ENCODE measurements around the gene SMIM21. TPM values are rescaled to one million over a fixed set of nuclear protein-coding genes. Genes with fewer than 3 reads are reported as not detected.

Gene SMIM21
- total RNA-seq, 1 donor from 2014 or later = not detected

DNA sequence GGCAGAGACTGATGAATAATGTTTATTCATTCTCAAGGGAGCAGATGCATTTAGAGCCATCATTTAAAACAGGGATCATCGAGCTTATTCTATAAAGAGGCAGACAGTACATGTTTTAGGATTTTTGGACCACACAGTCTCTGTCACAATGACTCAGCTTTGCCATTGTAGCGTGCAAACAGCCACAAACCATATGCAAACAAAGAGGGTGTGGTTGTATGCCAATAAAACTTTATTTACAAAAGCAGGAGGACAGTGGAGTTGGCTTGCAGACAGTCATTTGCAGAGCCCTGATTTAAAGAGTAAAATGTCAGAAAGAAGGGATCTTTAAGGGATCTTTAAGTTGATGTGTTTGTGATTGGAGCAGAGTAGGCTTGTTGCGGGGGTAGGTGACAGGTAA, 51.5 kb downstream of the SMIM21 start:
- peaks cover 12% of the 10 kb centered on the region for H3K9me3 Mint-ChIP-seq

DNA sequence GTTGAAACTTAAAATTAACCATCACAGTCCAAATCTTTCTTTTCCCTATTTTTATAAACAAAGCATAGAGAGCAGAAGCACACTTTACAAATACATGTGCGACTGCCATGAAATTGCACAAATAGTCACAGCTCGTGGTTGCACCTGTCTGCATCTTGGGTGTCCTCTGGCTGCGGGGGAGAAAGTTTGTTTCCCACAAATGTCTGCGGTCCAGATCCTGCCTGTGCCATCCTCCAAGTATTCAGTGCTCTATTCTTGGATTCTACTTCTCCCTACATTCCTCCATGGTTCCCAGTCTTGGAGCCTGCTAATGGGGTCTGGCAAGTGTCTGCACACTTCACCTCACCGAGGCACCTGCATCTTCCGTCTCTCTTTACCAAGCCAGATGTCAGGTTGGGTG, 52.2 kb downstream of the SMIM21 start:
- peaks cover 3% of the 10 kb centered on the region for H3K27me3 Mint-ChIP-seq
- peaks cover 5% of the 10 kb centered on the region for H3K9me3 Mint-ChIP-seq
- TF ChIP-seq, protein P1, sequence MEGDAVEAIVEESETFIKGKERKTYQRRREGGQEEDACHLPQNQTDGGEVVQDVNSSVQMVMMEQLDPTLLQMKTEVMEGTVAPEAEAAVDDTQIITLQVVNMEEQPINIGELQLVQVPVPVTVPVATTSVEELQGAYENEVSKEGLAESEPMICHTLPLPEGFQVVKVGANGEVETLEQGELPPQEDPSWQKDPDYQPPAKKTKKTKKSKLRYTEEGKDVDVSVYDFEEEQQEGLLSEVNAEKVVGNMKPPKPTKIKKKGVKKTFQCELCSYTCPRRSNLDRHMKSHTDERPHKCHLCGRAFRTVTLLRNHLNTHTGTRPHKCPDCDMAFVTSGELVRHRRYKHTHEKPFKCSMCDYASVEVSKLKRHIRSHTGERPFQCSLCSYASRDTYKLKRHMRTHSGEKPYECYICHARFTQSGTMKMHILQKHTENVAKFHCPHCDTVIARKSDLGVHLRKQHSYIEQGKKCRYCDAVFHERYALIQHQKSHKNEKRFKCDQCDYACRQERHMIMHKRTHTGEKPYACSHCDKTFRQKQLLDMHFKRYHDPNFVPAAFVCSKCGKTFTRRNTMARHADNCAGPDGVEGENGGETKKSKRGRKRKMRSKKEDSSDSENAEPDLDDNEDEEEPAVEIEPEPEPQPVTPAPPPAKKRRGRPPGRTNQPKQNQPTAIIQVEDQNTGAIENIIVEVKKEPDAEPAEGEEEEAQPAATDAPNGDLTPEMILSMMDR (conservative IDR thresholded peaks at IDR 0.05) = no peak
- peaks cover 36% of the 10 kb centered on the region for H3K4me1 Mint-ChIP-seq (ENCODE audit: unreplicated experiment)
- DNase-seq (ENCODE audit: extremely low spot score, unreplicated experiment) = no peak
- H3K36me3 Mint-ChIP-seq = peaks cover 7% of the 10 kb centered on the region
- no peak overlapping the region for H3K27ac Mint-ChIP-seq
- no peak overlapping the region for H3K4me3 Mint-ChIP-seq

More for the DNA sequence above, 51.5 kb downstream of the SMIM21 start:
- TF ChIP-seq, protein P1 (conservative IDR thresholded peaks at IDR 0.05) = no peak
- Mint-ChIP-seq H3K27me3 (peaks cover 3% of the 10 kb centered on the region), H3K4me1 (ENCODE audit: unreplicated experiment) (peaks cover 30% of the 10 kb centered on the region), H3K4me3 (no peak overlapping the region), H3K36me3 (peaks cover 4% of the 10 kb centered on the region), H3K27ac (no peak overlapping the region)
- DNase-seq (ENCODE audit: extremely low spot score, unreplicated experiment) = no peak

DNA sequence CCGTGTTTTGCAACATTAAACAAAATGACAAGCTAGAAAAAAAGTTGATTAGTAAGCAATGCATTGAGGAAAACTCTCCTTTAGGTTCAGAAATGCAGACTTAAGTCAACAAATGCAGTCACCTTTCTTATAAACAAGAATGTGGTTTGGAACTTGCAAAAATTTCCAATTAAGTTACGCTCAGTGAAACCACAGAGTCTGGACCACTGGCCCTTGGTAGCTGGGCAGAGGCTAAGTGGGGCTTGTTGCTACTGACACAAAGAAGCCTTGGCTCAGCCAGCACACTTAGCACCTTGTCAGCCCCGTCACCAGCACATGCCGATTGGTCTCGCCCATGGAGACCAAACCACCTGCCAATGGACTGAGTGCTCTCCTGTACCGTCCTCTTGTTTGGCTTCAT, 53.0 kb downstream of the SMIM21 start:
- H3K4me3 Mint-ChIP-seq = no peak overlapping the region
- peaks cover 36% of the 10 kb centered on the region for H3K4me1 Mint-ChIP-seq (ENCODE audit: unreplicated experiment)
- no peak for DNase-seq (ENCODE audit: extremely low spot score, unreplicated experiment)
- peaks cover 5% of the 10 kb centered on the region for H3K9me3 Mint-ChIP-seq
- peaks cover 7% of the 10 kb centered on the region for H3K36me3 Mint-ChIP-seq
- H3K27me3 Mint-ChIP-seq = peaks cover 3% of the 10 kb centered on the region
- H3K27ac Mint-ChIP-seq = no peak overlapping the region
- TF ChIP-seq, protein P1 (conservative IDR thresholded peaks at IDR 0.05) = no peak

DNA sequence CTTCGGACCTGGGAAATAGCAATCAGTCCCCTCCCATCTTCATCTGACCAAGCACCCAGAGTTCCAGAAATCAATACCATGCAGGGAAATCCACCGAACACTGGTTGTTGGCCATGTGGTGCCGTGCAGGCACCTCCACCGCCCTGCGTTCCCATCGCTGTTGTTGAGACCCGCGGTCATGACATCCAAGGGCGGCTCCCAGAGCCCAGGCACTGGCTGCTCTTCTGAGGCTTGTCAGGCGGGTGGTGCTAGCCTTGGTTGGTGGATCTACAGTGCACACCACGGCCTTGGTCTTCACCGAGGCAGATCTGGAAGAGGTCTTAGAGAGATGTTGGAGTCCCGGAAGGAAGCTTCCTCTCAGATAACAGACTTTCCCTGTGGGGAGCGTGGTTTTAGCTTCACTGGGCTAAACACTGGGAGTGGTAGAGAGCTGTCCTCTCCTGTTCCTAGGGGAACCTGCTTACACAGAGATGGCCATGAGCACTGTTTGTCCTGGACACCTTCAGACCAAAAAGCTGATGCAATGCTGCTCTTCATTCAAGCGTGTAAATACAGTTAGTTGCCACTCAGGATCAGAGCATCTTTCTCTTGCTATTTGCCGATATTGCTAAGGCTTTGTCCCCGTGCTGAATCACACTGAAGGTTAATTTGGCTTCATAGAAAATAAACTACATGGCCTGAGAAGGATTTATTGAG, 58.3 kb downstream of the SMIM21 start:
- no peak for DNase-seq (ENCODE audit: extremely low spot score, unreplicated experiment)
- H3K27ac Mint-ChIP-seq = no peak overlapping the region
- H3K9me3 Mint-ChIP-seq = peaks cover 5% of the 10 kb centered on the region
- no peak overlapping the region for H3K4me3 Mint-ChIP-seq
- H3K4me1 Mint-ChIP-seq (ENCODE audit: unreplicated experiment) = peaks cover 16% of the 10 kb centered on the region
- no peaks in the 10 kb centered on the region for H3K27me3 Mint-ChIP-seq
- peaks cover 7% of the 10 kb centered on the region for H3K36me3 Mint-ChIP-seq
- TF ChIP-seq, protein P1 (conservative IDR thresholded peaks at IDR 0.05) = no peak

DNA sequence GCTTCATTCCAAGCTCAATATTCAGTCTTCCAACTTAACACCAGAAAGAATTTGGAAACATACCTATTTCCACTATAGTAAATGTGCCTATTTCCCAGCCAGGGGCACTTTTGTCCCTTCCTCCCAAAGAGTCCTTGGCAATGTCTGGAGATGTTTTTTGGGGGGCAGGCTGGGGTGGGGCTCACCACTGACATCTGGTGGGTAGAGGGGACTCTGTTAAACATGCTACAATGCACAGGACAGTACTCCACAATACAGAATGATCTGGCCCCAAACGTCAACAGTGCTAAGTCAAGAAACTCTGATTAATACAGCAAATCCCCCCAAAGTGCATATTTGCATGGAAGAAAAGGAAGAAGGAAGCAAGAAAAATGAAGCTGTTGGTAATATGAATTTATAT, 61.7 kb downstream of the SMIM21 start:
- Mint-ChIP-seq H3K27me3 (no peaks in the 10 kb centered on the region), H3K4me1 (ENCODE audit: unreplicated experiment) (peaks cover 13% of the 10 kb centered on the region), H3K27ac (no peak overlapping the region), H3K36me3 (peaks cover 3% of the 10 kb centered on the region), H3K4me3 (no peak overlapping the region), H3K9me3 (no peaks in the 10 kb centered on the region)
- TF ChIP-seq, protein P1 (conservative IDR thresholded peaks at IDR 0.05) = no peak
- DNase-seq (ENCODE audit: extremely low spot score, unreplicated experiment) = no peak
